Pancreas (tissue), 10 donors: ENCODE results near the gene CAB39L. TPM values are rescaled to one million over a fixed set of nuclear protein-coding genes. Genes with fewer than 3 reads are reported as not detected.

ENCODE experiments used
- ATAC-seq, 4 donors: fragments of 200-7000 bp; cut with Tn5 transposase; one replicate each; pipeline versions ENCODE4 v1.8.0 to v1.9.1; 2020; ENCODE audit warnings: mild to moderate bottlenecking in 4 of 4, moderate library complexity in 4 of 4
- DNase-seq, 6 donors: peaks; one replicate each; pipeline ENCODE4 v3.0.0-alpha.2; 2020
- FAIRE-seq: peaks from 2 replicates; lab custom pipeline; 2012; peaks lifted over from hg19 to GRCh38; lab: Jason Lieb, UNC
- H3K27ac ChIP-seq, 4 donors: fragments of 200-600 bp; sonication (generic); 1 replicate in 3 of 4; 2 replicates in 1 of 4; pipeline versions ENCODE4 v1.5.0 to v1.8.0; 2020
- H3K27me3 ChIP-seq, 4 donors: fragments of 200-600 bp; one replicate each; pipeline ENCODE4 v1.8.0; 2021
- H3K36me3 ChIP-seq, 3 donors: fragments of 200-600 bp; sonication (generic) in 1 of 3; one replicate each; pipeline versions ENCODE4 v1.5.0 to v1.8.0; 2020 to 2021
- H3K4me1 ChIP-seq, 3 donors: fragments of 200-600 bp; one replicate each; pipeline ENCODE4 v1.8.0; 2021
- H3K4me3 ChIP-seq, 4 donors: fragments of 200-600 bp; sonication (generic) in 2 of 4; one replicate each; pipeline versions ENCODE4 v1.5.0 to v1.8.0; 2020 to 2021
- H3K9me3 ChIP-seq, 4 donors: fragments of 200-600 bp; one replicate each; pipeline ENCODE4 v1.8.0; 2021
- CTCF ChIP-seq, 4 donors: fragments of 200-600 bp; sonication (generic) in 3 of 4; IDR thresholded peaks; one replicate each; pipeline versions ENCODE4 v1.5.0 to v1.8.0; 2021; ENCODE audit warnings: antibody characterized with exemption in 4 of 4
- WGBS, 2 donors: extraction: QIAGEN DNeasy Blood & Tissue Kit; methylation state at CpG; one replicate each; pipeline ENCODE4 v1.1.7; 2013; 5-methylcytosine and 5-hydroxymethylcytosine counted together
- intact Hi-C, 3 donors: fragments of 100-400 bp; cut with DNase I; formaldehyde crosslinking; loops; one replicate each; pipeline versions ENCODE4 v1.11.1 to v1.14.2; 2022
- polyA plus RNA-seq, 2 donors: library from polyadenylated mRNA; stranded (reverse); fragments of 200-250 nt; gene quantifications; one replicate each; pipeline ENCODE4 v1.2.3, GENCODE V29; 2013
- total RNA-seq, 6 donors: library from RNA; stranded (reverse); fragmentation: NEBNext Ultra II Directional in 4 of 6; extraction: Animal tissue kit (Norgen Biotek cat#: 25700) in 4 of 6; gene quantifications; one replicate each; pipeline versions ENCODE4 v1.2.1 to v1.2.4, GENCODE V29; 2021 to 2023
- donor health status: healthy with polysubstance abuse.
- donor health status: DM: no; HTN: no; CAD: no; lungs with moderate emphysema.
- donor health status: DM: no; HTN: no; CAD: no.
- donor health status: control.
- donor health status: control.
- donor health status: Bipolar disorder and iron deficiency.
- donor health status: DM: yes; HTN: yes; CAD: no.
- donor health status: DM: no; HTN: no; CAD: no.
- donor health status: DM: no; HTN: no; CAD: no.
- donor health status: DM: yes; HTN: yes; CAD: no.

Gene CAB39L
- total RNA-seq (1 to 10 TPM; 4.1 to 8.4 (median 5.0) TPM), polyA plus RNA-seq (1 to 10 TPM; 2.7 to 7.2 TPM)

GRCh38 chr13:49443704-49444523 lies at the start of gene CAB39L, which contains the start of gene SETDB2:
CAB39L (minus strand) TSS chr13:49444064; CDS start chr13:49382910, 61,154 bp downstream.
SETDB2 (plus strand) TSS chr13:49444274; CDS start chr13:49451894, 7,620 bp downstream.
- peaks cover 0 to 33% (median 28%) of the 10 kb centered on the region in 3 donors for H3K4me1 ChIP-seq
- peak within 1 kb of the TSS; percentile 54 to 89 (median 74) for H3K4me3 ChIP-seq
- H3K27me3 ChIP-seq: no peaks in the 10 kb centered on the region
- H3K9me3 ChIP-seq: no peaks in the 10 kb centered on the region
- 0 to 1% methylated on average over 53 of the region's 53 CpGs for WGBS, 2 donors
- ATAC-seq (peak; percentile 91 to 97 (median 94)), FAIRE-seq (peak; percentile 98), DNase-seq (peak; percentile 97 to 100 (median 99))
- peak within 1 kb of the TSS; percentile 83 to 98 (median 92) for H3K27ac ChIP-seq
- peak in 3 of 4 donors; percentile 26 to 34 (median 29) for TF ChIP-seq CTCF (IDR thresholded peaks at IDR 0.05)
- H3K36me3 ChIP-seq: no peaks in the 10 kb centered on the region
- intact Hi-C loops: no loop called here

- Histone ChIP-seq H3K4me1 (no peaks in the 10 kb centered on the region), H3K27me3 (no peaks in the 10 kb centered on the region), H3K4me3 (no peak overlapping the region), H3K9me3 (no peaks in the 10 kb centered on the region), H3K36me3 (peaks cover 0 to 21% (median 0%) of the 10 kb centered on the region in 3 donors), H3K27ac (no peak overlapping the region)
- intact Hi-C loops: no loop called here
- TF ChIP-seq CTCF (IDR thresholded peaks at IDR 0.05): no peak
- 94 to 97% methylated on average over 2 of the region's 2 CpGs for WGBS, 2 donors
- no peak for DNase-seq
- no peak for FAIRE-seq
- ATAC-seq: no peak
These were observed 44.7 kb upstream of the CAB39L start for GRCh38 chr13:49488563-49488962.

- Histone ChIP-seq H3K4me3 (no peak overlapping the region), H3K4me1 (no peaks in the 10 kb centered on the region), H3K36me3 (peaks cover 0 to 44% (median 0%) of the 10 kb centered on the region in 3 donors), H3K27ac (no peak overlapping the region), H3K9me3 (no peaks in the 10 kb centered on the region), H3K27me3 (no peaks in the 10 kb centered on the region)
- ATAC-seq (no peak), FAIRE-seq (no peak), DNase-seq (no peak)
- TF ChIP-seq CTCF (IDR thresholded peaks at IDR 0.05): no peak
- 72 to 84% methylated on average over 5 of the region's 5 CpGs for WGBS, 2 donors
- intact Hi-C loops: no loop called here
These were observed 37.9 kb upstream of the CAB39L start for GRCh38 chr13:49481788-49482187.

GRCh38 chr13:49476529-49476928 lies 32.7 kb upstream of the CAB39L start:
- no peak for FAIRE-seq
- intact Hi-C loops: no loop called here
- ATAC-seq: no peak
- Histone ChIP-seq H3K27ac (no peak overlapping the region), H3K36me3 (peaks cover 0 to 24% (median 0%) of the 10 kb centered on the region in 3 donors), H3K4me3 (no peak overlapping the region), H3K4me1 (no peaks in the 10 kb centered on the region), H3K9me3 (no peaks in the 10 kb centered on the region), H3K27me3 (no peaks in the 10 kb centered on the region)
- TF ChIP-seq CTCF (IDR thresholded peaks at IDR 0.05): no peak
- 90 to 95% methylated on average over 7 of the region's 7 CpGs for whole genome bisulfite sequencing, 2 donors
- no peak for DNase-seq
